PC-3 (cell line): ENCODE data around the gene EEIG1.

ENCODE experiments used
- CTCF ChIP-seq: fragments of 300-600 bp; sonication (generic); conservative IDR thresholded peaks from 2 replicates; pipeline ENCODE4 v1.5.1; 2017; ENCODE audit warnings: antibody characterized with exemption, low read depth, mild to moderate bottlenecking, low read length
- EZH2 ChIP-seq: fragments of 300-600 bp; sonication (generic); IDR thresholded peaks from one replicate; pipeline ENCODE4 v1.6.1; 2017; ENCODE audit warnings: antibody characterized with exemption, mild to moderate bottlenecking, low read length; ENCODE audit not compliant: unreplicated experiment
- EZH2phosphoT487 ChIP-seq: fragments of 300-600 bp; sonication (generic); IDR thresholded peaks from 2 replicates; pipeline ENCODE4 v1.6.1; 2018; ENCODE audit warnings: mild to moderate bottlenecking, antibody characterized with exemption, low read length, borderline replicate concordance

DNA sequence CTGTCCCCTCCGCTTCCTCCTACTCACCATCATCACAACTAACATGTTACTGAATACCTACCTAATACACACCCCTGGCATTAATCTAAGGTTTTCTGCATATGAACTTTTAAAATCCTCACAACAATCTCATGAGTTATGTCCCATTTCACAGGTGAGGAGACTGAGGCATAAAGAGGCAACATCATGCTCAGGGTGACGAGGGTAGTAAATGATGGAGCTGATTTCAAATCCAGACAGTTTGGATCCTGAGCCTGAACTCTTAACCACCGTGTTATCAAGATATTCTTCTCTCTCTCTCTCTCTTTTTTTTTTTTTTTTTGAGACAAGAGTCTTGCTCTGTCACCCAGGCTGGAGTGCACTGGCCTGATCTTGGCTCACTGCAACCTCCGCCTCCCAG, 12.9 kb upstream of the EEIG1 start:
- TF ChIP-seq EZH2 (no peak), CTCF (no peak), EZH2phosphoT487 (no peak)
